ENCODE results near the gene CYP2W1.

- TF ChIP-seq CTCF (IDR thresholded peaks at IDR 0.05 in 4 of 5, conservative IDR thresholded peaks at IDR 0.05 in 1 of 5) = no peak
- no peak for TF ChIP-seq POLR2A (IDR thresholded peaks at IDR 0.05)
These were observed 8.8 kb upstream of the CYP2W1 start for GRCh38 chr7:974172-974571.

Data from gastrocnemius medialis (tissue), 4 donors.